GM12801 (cell line): Measurements from ENCODE around the gene AMPD2.

Source experiments
- CTCF ChIP-seq: IDR thresholded peaks from one replicate; pipeline ENCODE4 v1.5.1; 2011; ENCODE audit warnings: control low read depth; ENCODE audit not compliant: insufficient read length; ENCODE audit errors: extremely low read depth

Gene AMPD2

GRCh38 chr1:109619576-109620400, at the start of gene AMPD2, which contains the start of gene GNAT2:
Gene AMPD2, plus strand, starts transcription at chr1:109619837. Its CDS starts 1,339 bp downstream, at chr1:109621176.
Gene GNAT2, minus strand, starts transcription at chr1:109619616. Its CDS starts 6,746 bp downstream, at chr1:109612870.
- TF ChIP-seq CTCF = no peak

GRCh38 chr1:109570414-109570813, 49.2 kb upstream of the AMPD2 start:
- TF ChIP-seq CTCF = no peak

- no peak for TF ChIP-seq CTCF
Measured at GRCh38 chr1:109573785-109574184, 45.9 kb upstream of the AMPD2 start.

- TF ChIP-seq CTCF = no peak
Measured at GRCh38 chr1:109578947-109579443, 40.6 kb upstream of the AMPD2 start.

GRCh38 chr1:109579491-109579890, 40.1 kb upstream of the AMPD2 start:
- TF ChIP-seq CTCF = no peak

- no peak for TF ChIP-seq CTCF
Measured at GRCh38 chr1:109582021-109582420, 37.6 kb upstream of the AMPD2 start.

GRCh38 chr1:109584766-109585165, 34.9 kb upstream of the AMPD2 start:
- TF ChIP-seq CTCF = no peak
